ENCODE measurements around the gene NRF1. TPM values are rescaled to one million over a fixed set of nuclear protein-coding genes. Genes with fewer than 3 reads are reported as not detected.

NRF1 gene
- polyA plus RNA-seq, 3 donors from 2014 or later, result 9.8 to 24.7 (median 12.7) TPM

DNA sequence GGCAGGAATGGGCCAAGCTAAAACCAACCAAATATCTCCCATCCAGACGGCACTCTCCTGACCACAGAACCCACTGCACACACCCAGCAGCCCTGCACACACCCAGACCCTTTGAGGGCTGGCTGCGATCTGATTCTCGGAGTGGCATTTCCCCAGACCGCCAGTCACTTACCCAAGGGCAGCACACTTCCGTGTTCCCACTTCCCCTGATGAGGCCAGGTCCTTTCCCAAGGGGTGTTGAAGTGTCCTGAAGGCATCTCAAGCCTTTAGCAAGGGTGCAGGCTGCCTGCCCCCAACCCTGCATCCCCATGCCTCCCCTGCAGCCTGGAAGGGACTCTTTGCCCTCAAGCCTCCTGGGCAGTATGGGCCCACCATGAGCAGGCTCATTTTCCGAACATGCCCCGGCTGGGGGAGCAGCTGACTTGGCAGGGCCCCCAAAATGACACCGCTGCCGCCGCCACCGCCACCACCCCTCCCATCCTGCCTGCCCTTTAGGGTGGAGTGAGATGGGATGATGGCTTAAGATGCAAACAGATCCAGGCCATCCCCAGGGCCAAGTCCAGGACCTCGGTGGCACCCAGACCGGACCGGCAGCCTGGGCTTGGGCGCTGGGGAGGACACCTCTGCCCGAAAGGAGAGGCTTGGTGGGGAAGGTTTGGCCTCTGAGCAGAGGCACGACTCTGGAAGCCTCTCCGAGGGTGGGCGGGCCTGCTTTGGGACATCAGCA is 159.8 kb downstream of the NRF1 start:
- no peak for DNase-seq
- Mint-ChIP-seq H3K4me1 (peaks cover 17 to 21% of the 10 kb centered on the region in 2 donors), H3K4me3 (no peak overlapping the region), H3K36me3 (no peaks in the 10 kb centered on the region), H3K27ac (no peak overlapping the region), H3K9me3 (no peaks in the 10 kb centered on the region), H3K27me3 (ENCODE audit: low read depth in 3 of 3) (peaks cover 0 to 15% (median 1%) of the 10 kb centered on the region in 3 donors)

- Mint-ChIP-seq H3K27ac (no peak overlapping the region), H3K9me3 (no peaks in the 10 kb centered on the region), H3K36me3 (no peaks in the 10 kb centered on the region), H3K4me1 (peaks cover 12 to 15% of the 10 kb centered on the region in 2 donors), H3K4me3 (no peak overlapping the region), H3K27me3 (ENCODE audit: low read depth in 3 of 3) (peaks cover 0 to 14% (median 1%) of the 10 kb centered on the region in 3 donors)
- no peak for DNase-seq
Measured at GRCh38 chr7:129771928-129772479, 160.5 kb downstream of the NRF1 start.

GRCh38 chr7:129772646-129773280 is 161.2 kb downstream of the NRF1 start:
- H3K4me1 Mint-ChIP-seq, result peaks cover 4 to 9% of the 10 kb centered on the region in 2 donors
- no peaks in the 10 kb centered on the region for H3K9me3 Mint-ChIP-seq
- no peak for DNase-seq
- H3K36me3 Mint-ChIP-seq, result no peaks in the 10 kb centered on the region
- H3K27me3 Mint-ChIP-seq (ENCODE audit: low read depth in 3 of 3), result peaks cover 1 to 11% (median 4%) of the 10 kb centered on the region in 3 donors
- H3K27ac Mint-ChIP-seq, result no peak overlapping the region
- no peak overlapping the region for H3K4me3 Mint-ChIP-seq

DNA sequence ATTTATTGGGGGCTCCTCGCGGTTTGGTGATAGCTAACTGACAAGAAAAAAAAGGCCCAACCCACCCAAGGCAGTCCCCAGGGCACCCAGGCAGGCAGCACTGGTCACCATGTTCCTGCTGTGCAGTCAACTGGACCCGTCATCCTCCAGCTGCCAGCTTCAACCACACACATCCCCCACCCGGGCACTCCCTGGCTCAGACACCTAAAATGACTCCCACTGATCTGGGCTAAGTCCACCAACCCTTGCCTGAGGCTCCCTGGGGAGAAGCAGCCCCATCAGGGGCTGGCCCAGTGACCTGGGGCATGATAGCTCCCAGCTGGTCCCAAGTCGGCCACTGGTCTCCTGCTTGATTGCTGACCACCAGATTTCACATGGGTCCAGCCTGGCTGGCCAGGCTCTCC is 161.8 kb downstream of the NRF1 start:
- H3K27ac Mint-ChIP-seq, result no peak overlapping the region
- H3K27me3 Mint-ChIP-seq (ENCODE audit: low read depth in 3 of 3), result peaks cover 1 to 11% (median 7%) of the 10 kb centered on the region in 3 donors
- H3K9me3 Mint-ChIP-seq, result no peaks in the 10 kb centered on the region
- H3K4me1 Mint-ChIP-seq, result peaks cover 0 to 8% of the 10 kb centered on the region in 2 donors
- no peak overlapping the region for H3K4me3 Mint-ChIP-seq
- H3K36me3 Mint-ChIP-seq, result no peaks in the 10 kb centered on the region
- no peak for DNase-seq

DNA sequence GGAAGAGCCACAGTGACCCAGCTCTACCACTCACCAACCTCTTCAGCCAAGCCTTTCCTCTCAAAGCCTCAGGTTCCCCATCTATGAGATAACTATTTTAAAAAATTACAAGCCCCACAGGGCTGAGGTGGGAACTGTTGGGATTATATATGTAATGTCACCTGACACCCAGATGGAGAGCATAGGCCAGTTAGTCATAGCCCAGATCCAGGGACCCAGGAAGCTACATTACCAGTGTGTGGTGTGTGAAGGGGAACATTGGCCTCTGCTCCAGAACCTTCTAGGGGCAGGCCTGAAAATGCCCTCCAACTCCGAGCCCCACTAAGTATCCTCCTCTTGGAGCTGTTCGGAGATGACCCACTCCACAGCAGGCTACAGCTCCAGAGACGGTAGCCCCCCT is 162.4 kb downstream of the NRF1 start:
- H3K9me3 Mint-ChIP-seq, result no peaks in the 10 kb centered on the region
- H3K27ac Mint-ChIP-seq, result no peak overlapping the region
- H3K4me1 Mint-ChIP-seq, result peaks cover 0 to 7% of the 10 kb centered on the region in 2 donors
- H3K27me3 Mint-ChIP-seq (ENCODE audit: low read depth in 3 of 3), result peaks cover 1 to 10% (median 8%) of the 10 kb centered on the region in 3 donors
- H3K4me3 Mint-ChIP-seq, result no peak overlapping the region
- no peaks in the 10 kb centered on the region for H3K36me3 Mint-ChIP-seq
- DNase-seq, result no peak

GRCh38 chr7:129774359-129774758 is 162.8 kb downstream of the NRF1 start:
- H3K9me3 Mint-ChIP-seq, result no peaks in the 10 kb centered on the region

GRCh38 chr7:129774871-129775694 is 163.6 kb downstream of the NRF1 start:
- Mint-ChIP-seq H3K4me3 (no peak overlapping the region), H3K4me1 (peaks cover 0 to 7% of the 10 kb centered on the region in 2 donors), H3K9me3 (no peaks in the 10 kb centered on the region), H3K36me3 (no peaks in the 10 kb centered on the region), H3K27ac (no peak overlapping the region), H3K27me3 (ENCODE audit: low read depth in 3 of 3) (peaks cover 0 to 10% (median 8%) of the 10 kb centered on the region in 3 donors)
- no peak for DNase-seq

More at GRCh38 chr7:129774359-129774758, 162.8 kb downstream of the NRF1 start:
- H3K4me1 Mint-ChIP-seq, result peaks cover 0 to 7% of the 10 kb centered on the region in 2 donors
- H3K36me3 Mint-ChIP-seq, result no peaks in the 10 kb centered on the region
- no peak overlapping the region for H3K4me3 Mint-ChIP-seq
- H3K27ac Mint-ChIP-seq, result no peak overlapping the region
- H3K27me3 Mint-ChIP-seq (ENCODE audit: low read depth in 3 of 3), result peaks cover 1 to 10% (median 8%) of the 10 kb centered on the region in 3 donors
- DNase-seq, result no peak

- no peak for DNase-seq
- no peaks in the 10 kb centered on the region for H3K9me3 Mint-ChIP-seq
- H3K27ac Mint-ChIP-seq, result no peak overlapping the region
- H3K36me3 Mint-ChIP-seq, result no peaks in the 10 kb centered on the region
- no peak overlapping the region for H3K4me3 Mint-ChIP-seq
- H3K27me3 Mint-ChIP-seq (ENCODE audit: low read depth in 3 of 3), result peaks cover 0 to 10% (median 8%) of the 10 kb centered on the region in 3 donors
- peaks cover under 1 to 9% of the 10 kb centered on the region in 2 donors for H3K4me1 Mint-ChIP-seq
Measured at GRCh38 chr7:129775695-129776361, 164.3 kb downstream of the NRF1 start.

GRCh38 chr7:129776362-129776722 is 164.8 kb downstream of the NRF1 start:
- no peaks in the 10 kb centered on the region for H3K9me3 Mint-ChIP-seq
- no peak overlapping the region for H3K4me3 Mint-ChIP-seq

GRCh38 chr7:129777195-129777844 is 165.8 kb downstream of the NRF1 start:
- no peaks in the 10 kb centered on the region for H3K9me3 Mint-ChIP-seq
- peaks cover 12 to 16% of the 10 kb centered on the region in 2 donors for H3K4me1 Mint-ChIP-seq
- peaks cover 6 to 20% (median 12%) of the 10 kb centered on the region in 3 donors for H3K27me3 Mint-ChIP-seq (ENCODE audit: low read depth in 3 of 3)
- DNase-seq, result no peak
- no peak overlapping the region for H3K27ac Mint-ChIP-seq
- no peak overlapping the region for H3K4me3 Mint-ChIP-seq
- no peaks in the 10 kb centered on the region for H3K36me3 Mint-ChIP-seq

More at GRCh38 chr7:129776362-129776722, 164.8 kb downstream of the NRF1 start:
- peaks cover 2 to 15% (median 9%) of the 10 kb centered on the region in 3 donors for H3K27me3 Mint-ChIP-seq (ENCODE audit: low read depth in 3 of 3)
- DNase-seq, result no peak
- H3K27ac Mint-ChIP-seq, result no peak overlapping the region
- H3K4me1 Mint-ChIP-seq, result peaks cover 6 to 11% of the 10 kb centered on the region in 2 donors
- H3K36me3 Mint-ChIP-seq, result no peaks in the 10 kb centered on the region

DNA sequence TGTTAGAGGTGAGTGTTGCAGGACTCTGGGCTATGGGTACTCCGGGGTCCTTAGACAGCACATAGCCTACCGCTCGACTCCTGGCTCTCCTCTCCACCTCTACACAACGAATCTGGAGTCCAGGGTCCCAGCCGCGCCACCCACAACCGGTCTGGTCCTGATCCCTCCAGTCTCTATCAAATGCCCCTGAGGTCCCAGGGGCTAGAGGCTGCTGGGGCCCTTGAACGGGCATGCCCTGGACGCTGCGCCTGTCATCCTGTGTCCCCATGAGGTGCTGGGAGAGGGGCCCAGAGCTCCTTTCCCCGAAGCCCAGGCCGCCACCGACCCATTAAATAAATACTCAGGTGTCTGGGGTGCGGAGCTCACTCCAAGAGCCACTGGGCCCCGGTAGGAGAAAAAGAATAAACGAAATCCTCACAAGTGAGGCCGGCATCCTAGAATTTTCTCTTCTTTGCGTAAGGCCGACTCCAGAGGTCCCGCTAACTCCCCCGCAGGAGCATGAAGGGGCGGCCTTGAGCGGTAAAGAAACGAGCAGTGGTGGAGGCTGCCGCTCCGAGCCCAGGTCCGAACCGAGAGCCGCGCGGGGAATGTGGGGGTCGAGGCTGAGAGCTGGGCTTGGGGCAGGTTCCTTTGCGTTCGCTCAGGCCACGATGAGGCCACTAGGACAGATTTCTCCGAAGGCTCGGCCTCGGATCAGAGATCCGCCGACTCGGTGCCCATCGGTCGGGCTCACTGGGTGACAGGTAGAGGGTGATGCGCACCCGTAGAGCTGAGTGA is 166.7 kb downstream of the NRF1 start:
- Mint-ChIP-seq H3K27me3 (ENCODE audit: low read depth in 3 of 3) (peaks cover 13 to 28% (median 20%) of the 10 kb centered on the region in 3 donors), H3K27ac (no peak overlapping the region), H3K4me1 (peaks cover 21 to 23% of the 10 kb centered on the region in 2 donors), H3K9me3 (no peaks in the 10 kb centered on the region), H3K36me3 (no peaks in the 10 kb centered on the region), H3K4me3 (peak overlapping the region; percentile 39 to 62 (median 57))
- DNase-seq, result no peak

Data from immature natural killer cell (primary cell).